ENCODE measurements around the gene PHKB.
"Not testable (repeated sequence)": the region's sequence is repeated elsewhere in the genome, so short reads cannot be mapped to it uniquely, and the experiment has no call there.

The PHKB gene

DNA sequence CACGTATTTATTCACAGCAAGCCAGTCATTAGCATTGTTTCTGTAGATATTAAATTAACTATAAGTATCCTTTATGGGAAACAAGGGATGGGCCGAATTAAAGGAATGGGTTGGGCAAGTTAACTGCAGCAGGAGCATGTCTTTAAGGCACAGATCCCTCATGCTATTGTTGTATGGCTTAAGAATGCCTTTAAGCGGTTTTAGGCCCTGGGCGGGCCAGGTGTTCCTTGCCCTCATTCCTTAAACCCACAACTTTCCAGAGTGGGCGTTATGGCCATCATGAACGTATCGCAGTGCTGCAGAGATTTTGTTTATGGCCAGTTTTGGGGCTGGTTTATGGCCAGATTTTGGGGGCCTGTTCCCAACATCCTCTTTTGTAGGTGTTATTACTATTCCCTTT lies 9.1 kb downstream of the PHKB start:
- DNase-seq: no peak

DNA sequence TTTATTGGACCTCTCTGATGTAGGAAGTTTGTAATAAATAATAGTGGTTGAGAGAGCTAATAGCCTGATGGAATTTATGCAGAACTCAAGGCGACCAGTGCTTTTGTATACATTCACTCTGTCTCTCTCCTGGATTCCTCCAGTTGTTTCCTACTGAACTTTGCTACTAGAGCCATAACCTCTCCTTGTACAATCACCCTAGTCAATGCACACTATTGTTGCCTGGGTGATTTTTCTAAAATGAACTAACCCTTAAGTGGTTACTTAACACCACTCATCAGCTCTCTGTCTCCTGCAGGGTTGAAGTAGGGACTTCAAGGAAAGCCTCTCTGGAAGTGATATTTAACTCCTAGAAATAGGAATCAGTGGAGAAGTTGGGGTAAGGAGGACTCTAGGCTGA lies 9.7 kb downstream of the PHKB start:
- DNase-seq: no peak

DNA sequence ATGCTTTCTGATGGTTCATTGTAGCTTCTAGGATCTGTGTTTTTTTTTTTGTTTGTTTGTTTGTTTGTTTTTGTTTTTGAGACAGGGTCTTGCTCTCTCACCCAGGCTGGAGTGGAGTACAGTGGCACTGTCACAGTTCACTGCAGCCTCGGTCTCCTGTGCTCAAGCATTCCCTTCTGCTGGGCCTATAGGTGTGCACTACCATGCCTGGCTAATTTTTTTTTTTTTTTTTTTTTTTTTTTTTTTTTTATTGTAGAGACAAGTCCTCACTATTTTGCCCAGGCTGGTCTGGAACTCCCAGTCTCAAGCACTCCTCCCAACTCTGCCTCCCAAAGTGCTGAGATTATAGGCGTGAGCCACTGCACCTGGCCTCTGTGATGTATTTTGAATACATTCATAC lies 11.9 kb downstream of the PHKB start:
- DNase-seq: not testable (repeated sequence)

DNA sequence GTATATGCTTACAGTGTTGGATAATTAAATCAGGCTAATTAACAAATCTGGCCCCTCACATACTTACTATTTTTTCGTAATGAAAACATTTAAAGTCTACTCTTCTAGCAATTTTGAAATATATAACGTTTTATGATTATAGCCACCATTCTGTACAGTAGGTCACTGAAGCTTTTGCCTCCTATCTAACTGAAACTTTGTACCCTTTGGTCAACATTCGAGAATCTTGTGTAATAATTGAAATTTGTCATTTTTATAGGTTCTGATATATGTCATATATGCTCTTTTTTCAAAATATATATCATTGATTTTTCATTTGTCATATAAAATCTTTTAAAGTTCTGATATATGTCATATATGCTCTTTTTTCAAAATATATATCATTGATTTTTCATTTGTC lies 12.7 kb downstream of the PHKB start:
- no peak for DNase-seq

DNA sequence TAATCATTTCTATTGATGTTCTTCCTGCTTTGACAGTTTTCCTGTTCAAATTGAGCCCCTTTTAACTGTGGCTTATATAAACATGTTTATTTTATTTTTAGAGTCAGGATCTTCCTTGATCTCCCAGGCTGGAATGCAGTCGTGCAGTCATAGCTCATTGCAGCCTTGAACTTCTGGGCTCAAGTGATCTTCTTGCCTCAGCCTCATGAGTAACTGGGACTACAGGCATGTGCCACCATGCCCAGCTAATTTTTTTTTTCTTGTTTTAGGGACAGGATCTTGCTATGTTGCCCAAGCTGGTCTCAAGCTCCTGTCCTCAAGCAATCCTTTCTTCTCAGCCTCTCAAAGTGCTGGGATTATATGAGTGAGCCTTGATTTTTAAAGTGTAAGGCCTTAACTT lies 14.7 kb downstream of the PHKB start:
- DNase-seq: no peak

DNA sequence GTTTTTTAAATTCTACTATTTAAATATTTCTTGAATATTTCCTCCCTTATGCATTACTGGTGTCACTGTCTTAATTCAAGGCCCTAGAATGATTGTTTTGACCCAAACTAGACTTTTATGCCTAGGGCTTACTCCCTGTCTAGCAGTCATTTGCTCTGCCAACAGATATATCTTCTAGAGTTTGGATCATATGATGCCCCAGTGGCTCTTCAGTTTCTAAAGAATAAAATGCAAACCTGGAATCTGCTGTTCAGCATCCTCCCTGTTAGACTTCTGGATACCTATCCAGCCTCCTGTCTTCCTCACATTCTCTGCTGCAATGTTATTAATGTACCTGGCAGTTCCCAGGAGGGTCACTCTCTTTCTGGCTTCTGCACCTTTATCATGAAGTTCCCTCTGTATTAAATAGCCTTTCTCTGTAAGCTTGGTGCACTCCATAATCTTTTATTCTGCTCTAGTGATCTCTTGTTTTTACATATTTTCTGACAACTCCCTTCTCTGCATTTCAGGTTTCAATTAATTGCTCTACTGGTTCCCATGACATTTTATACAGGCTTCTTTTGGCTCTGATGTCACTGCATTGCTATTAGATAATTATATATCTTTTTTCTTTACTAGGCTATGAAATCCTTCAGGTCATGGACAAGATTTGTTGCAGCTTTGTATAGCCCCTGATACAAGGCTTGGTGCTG lies 15.7 kb downstream of the PHKB start:
- DNase-seq: no peak

DNA sequence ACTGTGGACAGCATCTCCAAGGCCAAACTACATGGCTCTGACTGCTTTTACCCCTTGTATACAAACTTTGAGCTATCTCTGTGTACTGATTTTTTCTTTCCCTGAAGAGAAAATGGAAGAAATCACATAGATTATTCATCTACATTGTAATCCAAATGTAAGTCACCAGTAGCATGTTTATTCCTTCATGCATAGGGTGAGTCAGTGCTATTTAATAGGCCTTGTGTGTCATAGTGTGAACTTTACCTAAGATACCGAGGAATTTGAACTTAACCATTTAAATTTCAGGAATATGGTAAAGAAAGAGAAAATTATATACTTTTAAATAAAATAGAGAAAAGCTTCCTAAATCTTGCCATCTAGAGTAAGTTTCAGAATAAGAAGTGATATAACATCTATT lies 16.5 kb downstream of the PHKB start:
- no peak for DNase-seq

DNA sequence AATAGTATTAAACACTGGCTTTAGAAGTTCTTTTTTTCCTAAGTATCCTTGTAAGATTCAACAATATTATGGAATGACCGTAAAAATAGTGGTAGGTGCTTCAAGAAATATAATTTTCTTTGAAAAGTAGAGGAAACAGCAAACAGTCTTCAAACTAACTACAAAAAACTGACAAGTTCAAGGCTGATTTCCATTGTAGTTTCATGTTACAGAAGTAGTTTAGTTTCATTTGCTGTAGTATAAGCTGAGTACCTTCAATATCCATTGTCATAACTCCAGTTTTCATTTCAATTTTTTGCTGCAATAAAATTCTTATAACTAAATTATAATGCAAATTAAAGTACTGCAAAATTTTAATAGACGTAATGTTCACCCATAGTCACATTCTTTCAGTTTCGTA lies 19.3 kb downstream of the PHKB start:
- no peak for DNase-seq

DNA sequence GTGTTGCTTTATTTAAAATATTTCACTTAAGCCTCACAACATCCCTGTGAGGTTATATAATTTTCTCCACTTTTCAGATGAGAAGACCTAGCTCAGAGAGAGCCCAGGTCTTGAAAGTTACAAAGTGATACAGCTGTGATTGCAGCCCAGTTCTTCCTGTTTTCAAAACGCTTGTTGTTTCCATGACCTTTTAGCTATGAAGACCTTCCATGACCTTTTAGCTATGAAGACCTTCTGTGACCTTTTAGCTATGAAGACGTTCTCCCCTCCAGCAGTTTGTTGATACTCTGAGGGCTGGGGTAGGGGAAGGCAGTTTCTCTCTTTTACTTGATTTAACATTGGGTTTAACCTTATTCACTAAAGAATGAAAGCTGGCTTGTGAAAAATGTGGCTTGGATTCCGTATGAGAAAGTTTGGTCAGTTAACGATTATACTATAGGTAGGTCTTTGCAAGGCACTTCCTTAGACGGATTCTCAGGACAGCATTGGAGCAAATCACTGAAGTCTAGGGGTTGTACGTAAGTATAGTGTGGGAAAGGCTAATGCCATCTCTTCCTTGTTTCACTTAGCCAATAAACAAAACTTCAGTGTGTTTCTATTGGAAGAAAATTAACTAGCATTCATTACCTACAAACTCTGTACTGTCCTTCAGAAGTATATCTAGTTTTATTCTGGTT lies 20.7 kb downstream of the PHKB start:
- no peak for DNase-seq

DNA sequence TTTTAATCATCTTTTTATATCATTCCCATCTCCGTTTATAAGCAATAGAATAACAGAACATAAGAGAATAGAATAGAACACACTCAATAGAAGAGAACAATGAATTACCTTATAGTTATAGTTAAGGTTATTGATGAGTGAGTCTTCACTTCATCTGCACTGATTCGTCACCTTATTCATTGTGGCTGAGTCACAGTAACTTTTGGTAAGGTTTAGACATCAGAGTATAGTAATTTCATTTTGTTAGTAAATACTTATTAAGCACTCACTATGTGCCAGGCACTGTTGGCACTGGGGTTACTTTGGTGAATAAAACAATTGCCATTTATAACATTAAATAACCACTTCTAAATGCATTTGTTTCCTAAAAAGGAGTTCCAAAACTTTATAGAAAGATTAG lies 22.5 kb downstream of the PHKB start:
- no peak for DNase-seq

DNA sequence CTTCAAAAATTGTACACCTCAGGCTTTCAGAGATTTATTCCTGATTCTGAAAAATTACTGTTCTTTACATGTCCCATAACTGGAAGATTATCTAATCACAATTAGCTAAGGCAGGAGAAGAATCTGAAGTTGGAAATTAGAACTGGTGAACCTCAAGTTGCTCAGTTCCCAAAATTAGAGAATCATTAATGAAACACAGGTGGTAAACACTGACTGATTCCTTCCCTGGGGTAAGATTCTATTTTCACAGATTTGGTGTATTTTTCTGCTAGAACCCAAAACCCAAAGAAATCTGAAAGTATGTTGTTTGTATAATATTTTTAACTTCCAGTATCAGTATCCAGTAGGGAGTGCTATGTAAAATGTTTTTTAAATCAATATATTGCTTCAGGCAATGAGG lies 25.7 kb downstream of the PHKB start:
- no peak for DNase-seq

DNA sequence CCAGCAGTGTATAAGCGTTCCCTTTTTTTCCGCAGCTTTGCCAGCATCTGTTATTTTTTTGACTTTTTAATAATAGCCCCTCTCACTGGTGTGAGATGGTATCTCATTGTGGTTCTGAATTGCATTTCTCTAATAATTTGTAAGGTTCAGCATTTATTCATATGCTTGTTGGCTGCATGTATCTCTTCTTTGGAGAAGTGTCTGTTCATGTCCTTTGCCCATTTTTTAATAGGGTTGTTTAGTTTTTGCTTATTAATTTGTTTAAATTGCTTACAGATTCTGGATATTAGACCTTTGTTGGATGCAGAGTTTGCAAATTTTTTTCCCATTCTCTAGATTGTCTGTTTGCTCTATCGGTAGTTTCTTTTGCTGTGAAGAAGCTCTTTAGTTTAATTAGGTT lies 26.9 kb downstream of the PHKB start:
- DNase-seq: no peak

DNA sequence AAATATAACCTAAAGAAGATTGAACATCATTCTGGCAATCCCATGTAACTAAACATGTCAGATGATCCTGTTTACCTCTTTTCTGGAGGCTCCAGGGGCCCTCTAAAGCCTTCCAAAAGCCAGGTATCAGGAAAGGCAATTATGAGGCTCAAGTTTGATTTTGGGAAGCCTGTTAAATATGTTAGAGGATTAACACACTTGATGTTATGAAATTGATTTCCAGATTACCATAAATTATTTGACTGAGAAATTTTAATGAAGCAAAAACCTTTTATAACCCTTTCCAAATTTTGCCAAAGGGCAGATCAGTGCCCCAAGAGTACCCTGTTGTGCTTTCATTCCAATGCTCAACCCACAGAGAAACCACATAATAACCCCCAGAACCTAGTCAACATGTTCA lies 29.3 kb downstream of the PHKB start:
- DNase-seq: no peak

DNA sequence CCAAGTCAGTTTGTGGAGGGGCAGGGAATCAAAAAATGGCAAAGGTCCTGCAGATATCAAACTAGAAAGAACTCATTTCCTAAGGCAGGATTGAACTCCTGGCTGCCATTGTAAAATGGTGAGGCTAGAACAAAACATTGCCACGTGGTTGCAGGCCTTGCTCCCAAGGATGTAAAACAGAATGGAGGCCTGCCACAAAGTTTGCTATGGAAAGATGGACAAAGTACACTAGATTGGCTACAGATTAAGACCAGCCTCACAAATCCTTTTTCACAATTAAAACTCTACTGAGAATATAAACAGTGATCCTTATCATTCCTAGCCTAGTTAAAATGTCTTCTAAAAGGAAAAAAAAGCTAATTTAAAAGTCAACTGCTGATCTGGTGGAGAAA lies 30.9 kb downstream of the PHKB start:
- DNase-seq: no peak

DNA sequence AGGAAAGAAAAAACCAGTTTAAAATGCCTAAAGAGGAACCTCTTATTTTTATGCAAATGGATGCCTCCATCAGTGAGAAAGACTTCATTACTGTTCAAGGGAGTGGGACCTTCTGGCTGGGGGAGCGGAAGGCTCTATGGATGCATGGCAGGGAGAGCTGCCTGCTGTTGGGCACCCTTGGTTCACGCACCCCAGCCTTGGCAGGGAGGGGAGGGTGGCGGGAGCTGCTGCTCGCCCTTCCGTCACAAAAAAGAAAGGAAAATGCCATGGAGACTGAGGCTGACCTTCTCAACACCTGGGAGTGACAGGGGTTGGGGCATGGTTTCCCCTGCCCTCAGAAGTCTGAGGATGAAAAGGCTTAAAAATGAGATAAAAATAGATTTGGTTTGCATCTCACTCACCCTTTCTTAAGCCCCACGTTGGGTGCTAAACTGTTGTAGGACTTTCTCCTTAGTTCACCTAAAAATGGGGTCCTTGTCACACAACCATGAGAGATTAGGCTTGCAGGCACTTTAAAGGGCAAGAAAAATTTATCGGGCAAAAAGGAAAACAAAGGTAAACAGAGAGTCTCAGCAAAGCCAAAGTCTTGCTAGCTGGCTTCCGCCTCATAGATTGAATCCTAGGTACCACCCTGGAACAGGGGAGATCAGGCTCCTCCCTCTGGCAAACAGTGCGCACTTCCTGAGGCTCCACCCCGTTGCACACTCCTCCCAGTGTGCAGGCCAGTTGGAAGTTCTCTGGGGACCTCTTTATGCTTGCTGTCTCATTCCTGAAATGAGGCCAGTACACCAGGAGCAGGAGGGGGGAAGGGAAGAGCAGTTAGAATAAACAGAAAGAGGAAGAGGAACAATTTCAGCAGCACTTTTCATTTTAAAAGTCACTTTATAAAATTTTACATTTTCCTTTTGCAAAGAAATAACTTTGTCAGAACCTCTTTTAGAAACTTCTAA lies 31.6 kb downstream of the PHKB start:
- DNase-seq: no peak

DNA sequence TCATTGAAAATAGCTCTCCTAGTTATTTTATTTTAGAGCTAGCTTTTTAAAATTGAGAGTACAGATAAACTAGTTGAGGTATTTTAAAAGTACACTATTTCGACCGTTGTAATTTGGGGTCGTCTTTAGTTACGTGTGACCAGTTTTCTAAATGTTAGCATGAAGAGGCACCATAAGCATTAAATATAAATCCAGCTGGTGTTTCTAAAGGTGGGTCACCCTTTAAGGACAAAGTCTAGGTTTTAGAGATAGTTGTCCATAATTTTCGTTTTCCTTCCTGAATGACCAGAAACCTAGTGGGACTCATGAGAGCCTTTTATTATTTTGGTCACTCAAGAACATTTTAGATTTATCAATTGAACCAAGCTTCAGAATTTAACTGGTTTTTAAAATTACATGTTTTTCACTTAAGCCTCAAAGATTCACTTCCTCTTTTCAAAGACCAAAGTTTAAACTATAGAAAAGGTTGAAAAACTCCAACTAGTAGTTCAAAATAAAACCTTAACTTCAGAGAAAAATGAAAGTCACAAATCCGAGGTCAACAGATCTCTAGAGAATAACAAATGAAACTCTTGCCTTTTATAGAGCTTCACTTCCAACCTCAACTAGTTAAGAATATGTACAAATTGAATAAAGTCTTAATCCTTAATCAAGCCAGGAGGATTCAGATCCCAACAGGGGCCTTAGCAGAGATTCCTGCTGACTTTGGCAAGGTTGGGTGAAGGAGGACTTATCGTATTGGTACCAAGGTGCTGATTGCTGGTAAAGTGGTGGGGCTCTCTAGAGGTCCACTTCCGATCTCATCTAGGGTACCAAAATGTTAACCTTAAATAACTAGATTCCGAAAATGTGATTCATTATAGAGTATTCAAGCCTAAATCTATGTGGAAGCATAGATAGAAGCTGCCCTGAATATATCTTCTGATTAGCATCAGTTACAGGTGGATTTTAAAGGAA lies 32.5 kb downstream of the PHKB start:
- DNase-seq: no peak

DNA sequence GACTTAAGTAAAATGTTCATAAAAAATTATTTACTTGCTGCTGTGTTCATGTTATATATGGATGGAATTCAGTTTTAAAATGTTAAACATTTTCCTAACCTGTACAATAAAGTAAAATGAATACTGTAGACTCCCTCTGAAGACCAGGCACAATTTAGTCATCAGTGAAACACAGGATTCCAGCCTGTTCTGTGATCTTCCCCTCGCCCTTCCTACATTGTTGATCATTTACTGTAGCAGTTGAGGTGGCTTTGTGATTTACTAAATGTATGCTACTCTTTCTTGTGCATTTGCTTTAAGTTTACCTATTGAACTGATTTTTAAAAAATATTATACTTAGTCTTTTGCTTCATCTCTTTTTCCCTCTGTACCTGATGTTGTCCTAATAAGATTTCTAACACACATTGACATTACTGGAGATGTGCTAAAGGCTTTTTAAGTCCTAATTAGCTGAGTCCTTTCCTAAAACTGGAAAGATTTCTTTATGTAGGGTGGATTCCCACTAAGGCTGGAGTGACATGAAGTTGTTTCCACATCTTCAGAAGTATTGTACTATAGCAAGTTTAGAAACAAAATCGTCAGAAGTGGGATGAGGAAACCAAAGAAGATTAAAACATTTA lies 38.1 kb downstream of the PHKB start:
- no peak for DNase-seq

DNA sequence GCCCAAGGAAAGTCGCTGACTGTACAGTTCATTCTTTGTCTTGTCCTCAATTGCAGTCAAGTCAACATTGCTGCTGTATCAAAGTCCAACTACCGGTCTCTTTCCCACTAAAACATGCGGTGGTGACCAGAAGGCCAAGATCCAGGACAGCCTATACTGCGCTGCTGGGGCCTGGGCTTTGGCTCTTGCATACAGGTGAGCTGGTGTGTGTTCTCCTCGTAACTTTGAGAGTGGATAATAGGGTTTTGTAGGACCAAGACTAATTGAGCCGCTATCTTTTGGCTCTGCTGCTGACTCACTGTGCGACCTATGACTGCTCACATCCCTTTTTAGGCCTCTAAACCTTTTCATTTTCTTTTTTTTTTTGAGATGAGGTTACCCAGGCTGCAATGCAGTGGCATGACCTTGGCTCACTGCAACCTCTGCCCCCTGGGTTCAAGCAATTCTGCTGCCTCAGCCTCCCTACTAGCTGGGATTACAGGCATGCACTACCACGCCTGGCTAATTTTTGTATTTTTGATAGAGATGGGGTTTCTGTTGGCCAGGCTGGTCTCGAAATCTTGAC lies 38.7 kb downstream of the PHKB start:
- DNase-seq: no peak

DNA sequence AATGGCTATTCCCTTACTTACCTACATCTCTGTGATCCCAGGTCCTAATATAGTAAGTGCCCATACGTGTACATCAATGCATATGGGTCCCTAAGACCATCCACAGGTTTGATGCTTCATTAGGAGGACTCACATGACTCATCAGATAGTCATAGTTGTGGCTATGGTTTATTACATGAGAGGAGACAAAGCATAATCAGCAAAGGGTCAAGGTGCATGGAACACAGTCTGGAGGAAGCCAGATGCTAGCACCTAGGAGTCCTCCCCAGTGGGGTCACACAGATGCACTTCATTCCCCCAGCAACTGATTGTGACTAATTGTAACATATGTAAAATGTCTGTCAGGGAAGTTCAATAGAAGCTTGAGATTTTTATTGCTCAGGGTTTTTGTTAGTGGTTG lies 42.8 kb downstream of the PHKB start:
- DNase-seq: no peak

DNA sequence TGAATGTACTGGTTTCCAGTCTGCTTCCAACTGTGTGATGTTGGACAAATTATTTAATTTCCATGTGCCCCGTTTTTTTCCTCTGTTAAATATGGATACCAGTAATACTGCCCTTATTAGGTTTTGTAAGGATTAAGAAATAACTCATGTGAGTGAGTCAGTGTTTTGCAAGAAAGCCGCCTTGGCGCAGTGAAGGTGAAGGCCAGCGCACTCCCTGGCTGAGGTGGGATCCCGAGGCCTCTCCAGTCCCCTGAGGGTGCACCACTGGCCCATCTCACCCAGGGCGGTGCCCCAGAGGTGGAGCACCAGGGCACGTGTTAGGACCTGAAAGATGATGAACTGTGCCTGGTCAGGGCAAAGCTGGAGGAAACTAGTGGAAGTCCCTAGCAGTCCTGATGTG lies 43.5 kb downstream of the PHKB start:
- DNase-seq: no peak

DNA sequence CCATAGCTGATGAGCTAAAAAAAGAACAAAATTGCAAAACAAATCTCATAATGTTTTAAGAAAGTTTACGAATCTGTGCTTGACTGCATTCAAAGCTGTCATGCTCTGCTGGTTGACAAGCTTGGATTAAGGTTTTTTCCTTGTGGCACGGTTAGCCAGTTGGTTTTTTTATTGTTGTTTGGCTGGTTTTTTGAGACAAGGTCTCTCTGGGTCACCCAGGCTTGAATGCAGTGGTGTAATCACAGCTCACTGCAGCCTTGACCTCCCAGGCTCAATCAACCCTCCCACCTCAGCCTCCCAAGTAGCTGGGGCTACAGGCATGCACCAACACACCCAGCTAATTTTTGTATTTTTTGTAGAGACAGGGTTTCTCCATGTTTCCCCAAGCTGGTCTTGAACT lies 45.7 kb downstream of the PHKB start:
- no peak for DNase-seq

DNA sequence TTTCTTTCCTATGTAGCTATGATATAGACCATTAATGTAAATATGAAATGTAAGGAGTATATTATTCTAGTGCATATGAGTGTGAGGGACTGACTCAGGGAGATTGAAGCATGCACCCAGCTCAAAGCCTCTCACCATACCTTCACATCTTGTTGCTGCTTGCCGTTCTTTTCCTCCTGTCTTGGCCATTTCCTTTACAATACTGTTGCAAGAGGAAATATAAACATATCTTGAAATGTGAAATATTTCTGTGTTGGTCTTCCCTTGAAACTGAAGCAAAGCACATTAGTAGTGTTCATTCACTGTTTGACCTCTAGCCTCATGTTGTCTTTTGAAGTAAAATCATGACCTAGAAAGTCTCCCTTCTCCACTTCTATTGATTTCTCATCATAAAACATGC lies 46.6 kb downstream of the PHKB start:
- DNase-seq: no peak
